ENCODE measurements around the gene ZBTB46.
"Not testable (repeated sequence)": the region's sequence is repeated elsewhere in the genome, so short reads cannot be mapped to it uniquely, and the experiment has no call there.

Gene ZBTB46, protein sequence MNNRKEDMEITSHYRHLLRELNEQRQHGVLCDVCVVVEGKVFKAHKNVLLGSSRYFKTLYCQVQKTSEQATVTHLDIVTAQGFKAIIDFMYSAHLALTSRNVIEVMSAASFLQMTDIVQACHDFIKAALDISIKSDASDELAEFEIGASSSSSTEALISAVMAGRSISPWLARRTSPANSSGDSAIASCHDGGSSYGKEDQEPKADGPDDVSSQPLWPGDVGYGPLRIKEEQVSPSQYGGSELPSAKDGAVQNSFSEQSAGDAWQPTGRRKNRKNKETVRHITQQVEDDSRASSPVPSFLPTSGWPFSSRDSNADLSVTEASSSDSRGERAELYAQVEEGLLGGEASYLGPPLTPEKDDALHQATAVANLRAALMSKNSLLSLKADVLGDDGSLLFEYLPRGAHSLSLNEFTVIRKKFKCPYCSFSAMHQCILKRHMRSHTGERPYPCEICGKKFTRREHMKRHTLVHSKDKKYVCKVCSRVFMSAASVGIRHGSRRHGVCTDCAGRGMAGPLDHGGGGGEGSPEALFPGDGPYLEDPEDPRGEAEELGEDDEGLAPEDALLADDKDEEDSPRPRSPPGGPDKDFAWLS

GRCh38 chr20:63830841-63831588, at the start of gene ZBTB46:
Gene ZBTB46, minus strand, starts transcription at chr20:63831264. Its CDS starts 40,507 bp downstream, at chr20:63790757.
- DNase-seq = peak; percentile 36

DNA sequence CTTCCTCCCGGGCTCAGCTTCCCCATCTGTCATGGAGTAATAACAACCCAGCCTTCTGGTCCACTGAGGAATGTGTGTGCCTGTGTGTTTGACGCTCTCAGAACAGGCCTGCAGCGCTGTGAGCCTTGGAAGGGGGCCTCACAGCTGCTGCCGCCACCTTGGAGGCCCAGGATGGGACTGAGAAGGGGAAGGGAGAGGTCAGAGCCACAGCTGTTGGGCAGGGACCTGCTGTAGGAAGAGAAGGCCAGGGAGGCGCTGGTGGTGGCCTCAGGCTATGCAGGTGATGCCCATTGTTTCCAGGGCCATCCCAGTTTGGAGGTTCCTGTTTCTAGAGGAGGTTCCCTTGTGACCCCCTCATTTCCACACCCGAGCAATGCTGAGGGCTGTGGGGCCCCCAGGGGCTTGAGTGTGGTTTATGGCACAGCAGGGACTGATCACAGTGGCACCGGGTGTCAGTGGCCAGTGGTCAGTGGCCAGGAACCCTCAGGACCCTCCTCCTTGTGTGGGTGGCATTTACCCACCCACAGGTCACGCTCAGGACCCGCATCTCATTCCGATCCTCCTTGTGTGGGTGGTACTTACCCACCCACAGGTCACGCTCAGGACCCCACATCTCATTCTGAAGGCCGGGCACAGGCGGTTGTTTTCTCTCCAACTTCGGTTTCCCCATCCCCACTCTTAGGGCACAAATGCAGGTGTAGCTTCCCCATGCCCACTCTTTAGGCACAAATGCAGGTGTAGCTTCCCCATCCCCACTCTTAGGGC, 48.0 kb upstream of the ZBTB46 start:
- no peak for DNase-seq

GRCh38 chr20:63877755-63878470, 46.8 kb upstream of the ZBTB46 start:
- no peak for DNase-seq

GRCh38 chr20:63876489-63877036, 45.5 kb upstream of the ZBTB46 start:
- DNase-seq = no peak

DNA sequence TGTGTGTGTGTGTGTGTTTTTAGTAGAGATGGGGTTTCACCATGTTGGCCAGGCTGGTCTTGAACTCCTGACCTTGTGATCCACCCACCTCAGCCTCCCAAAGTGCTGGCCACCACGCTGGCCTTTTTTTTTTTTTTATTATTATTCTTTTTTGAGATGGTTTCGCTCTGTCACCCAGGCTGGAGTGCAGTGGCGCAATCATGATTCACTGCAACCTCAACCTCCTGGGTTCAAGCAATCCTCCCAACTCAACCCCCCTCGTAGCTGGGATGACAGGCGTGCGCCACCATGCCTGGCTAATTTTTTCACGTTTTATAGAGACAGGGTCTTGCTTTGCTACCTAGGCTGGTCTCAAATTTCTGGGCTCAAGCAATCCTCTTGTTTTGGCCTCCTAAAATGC, 43.2 kb upstream of the ZBTB46 start:
- not testable (repeated sequence) for DNase-seq

DNA sequence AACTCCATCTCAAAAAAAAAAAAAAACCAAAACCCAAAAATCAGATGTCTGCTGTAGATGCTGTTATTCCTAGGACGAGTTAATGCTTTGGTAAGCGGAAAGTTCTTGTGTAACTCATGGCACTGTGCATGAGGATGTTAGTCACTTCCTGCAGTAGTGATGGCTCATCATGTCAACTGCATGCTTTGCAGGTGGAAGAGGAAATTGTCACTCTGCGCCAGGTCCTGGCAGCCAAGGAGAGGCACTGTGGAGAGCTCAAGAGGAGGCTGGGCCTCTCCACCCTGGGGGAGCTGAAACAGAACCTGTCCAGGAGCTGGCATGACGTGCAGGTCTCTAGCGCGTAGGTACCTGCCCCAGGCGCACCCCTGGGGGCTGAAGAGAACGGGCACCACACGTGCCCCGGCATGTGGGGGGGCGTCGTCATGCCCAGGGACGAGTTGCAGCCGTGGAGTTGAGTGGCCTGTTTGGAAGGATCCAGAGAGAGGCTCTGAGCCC, 42.5 kb upstream of the ZBTB46 start:
- peak; percentile 87 for DNase-seq

DNA sequence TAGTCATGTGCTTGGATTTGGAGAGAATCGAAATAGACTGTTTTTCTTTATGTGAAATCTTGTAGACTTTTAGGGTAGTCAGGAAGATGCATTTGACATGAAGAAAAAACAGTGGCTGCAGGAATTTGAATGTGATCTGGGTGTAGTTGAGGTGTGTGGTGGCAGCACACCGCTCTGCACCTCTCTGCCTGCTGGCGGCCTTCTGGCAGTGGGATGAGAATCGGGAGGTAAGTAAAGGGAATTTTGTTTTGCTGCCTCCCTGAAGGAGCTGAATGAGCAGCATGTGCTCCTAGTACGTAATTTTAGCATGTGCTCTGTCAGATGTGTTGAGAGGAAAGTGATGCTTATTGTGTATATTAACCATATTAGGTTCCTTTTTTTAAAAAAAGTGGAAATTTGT, 37.2 kb upstream of the ZBTB46 start:
- DNase-seq = no peak

DNA sequence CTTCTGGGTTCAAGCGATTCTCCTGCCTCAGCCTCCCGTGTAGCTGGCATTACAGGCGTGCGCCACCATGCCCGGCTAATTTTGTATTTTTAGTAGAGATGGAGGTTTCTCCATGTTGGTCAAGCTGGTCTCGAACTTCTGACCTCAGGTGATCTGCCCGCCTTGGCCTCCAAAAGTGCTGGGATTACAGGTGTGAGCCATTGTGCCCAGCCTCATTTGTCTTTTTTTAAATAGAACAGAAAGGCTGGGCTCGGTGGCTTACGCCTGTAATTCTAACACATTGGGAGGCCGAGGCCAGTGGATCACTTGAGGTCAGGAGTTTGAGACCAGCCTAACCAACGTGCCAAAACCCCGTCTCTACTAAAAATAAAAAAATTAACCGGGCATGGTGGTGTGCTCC, 36.0 kb upstream of the ZBTB46 start:
- DNase-seq = not testable (repeated sequence)

DNA sequence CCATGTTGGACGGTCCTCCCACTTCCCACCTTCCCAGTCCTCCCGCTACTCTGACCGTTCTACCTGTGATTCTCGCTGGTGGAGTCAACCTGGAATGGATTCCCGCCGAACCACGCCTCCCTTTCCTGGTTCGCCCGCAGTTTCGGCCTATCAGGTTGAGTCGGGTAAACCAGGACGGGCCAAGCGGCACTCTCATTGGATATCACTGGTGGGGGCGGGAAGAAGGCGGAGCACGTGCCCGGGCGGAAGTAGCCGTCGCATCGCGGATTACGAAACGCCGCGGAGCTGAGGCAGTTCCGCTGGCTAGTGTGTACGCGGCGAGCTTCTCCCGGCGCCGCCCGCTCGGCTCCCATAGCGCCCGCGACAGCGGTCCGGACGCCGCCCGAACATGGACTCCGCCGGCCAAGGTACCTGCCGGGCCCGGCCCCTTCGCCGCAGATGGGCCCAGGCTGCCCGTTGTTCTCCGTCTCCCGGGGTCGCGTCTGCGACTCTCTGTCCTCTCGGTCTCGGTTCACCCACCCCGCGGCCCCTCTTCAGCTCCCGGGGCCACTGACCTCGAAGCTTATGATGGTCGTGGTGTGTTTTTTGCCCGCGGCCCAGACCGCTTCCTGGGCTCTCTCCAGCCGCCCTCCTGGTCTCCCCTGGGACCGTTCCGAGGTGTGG, 34.0 kb upstream of the ZBTB46 start, which contains the start of gene TPD52L2:
TPD52L2 (plus strand) TSS at position 293 of the 663 bp plus-strand sequence; CDS start at position 389, 96 bp downstream.
- DNase-seq = peak; percentile 99

GRCh38 chr20:63864545-63864977, 33.5 kb upstream of the ZBTB46 start:
- no peak for DNase-seq

DNA sequence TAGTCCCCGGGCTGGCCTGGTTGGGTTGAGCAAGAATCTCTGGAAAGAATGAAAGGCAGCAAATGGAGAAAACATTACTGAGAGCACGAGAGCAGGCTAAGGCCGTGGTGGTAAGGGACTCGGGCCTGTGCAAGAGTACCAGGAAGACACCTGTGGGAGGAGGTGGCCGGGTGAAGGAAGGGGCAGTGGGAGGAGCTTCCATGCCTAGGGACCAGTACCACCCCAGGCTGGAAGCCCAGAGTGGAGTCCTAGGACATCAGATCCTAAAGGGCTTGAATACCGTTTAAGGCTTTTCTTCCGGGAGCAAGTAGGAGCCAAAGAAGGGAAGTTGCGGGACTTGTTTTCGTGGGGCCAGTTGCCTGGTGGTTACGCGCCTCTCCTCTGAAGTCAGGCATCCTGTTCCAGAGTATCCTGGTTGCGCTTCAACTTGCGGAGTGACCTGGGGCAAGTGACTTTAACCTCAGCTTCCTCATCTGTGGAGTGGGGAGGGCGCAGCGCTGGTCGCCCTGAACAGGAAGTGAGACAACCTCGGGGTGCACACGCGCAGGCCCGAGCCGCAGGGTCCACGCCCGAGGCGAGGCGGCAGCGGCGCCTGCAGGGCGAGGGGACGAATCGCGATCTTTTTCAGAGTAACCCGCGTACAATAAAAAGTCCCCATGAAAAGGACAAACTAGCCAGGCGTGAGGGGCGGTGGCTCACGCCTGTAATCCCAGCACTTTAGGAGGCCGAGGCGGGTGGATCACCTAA, 32.9 kb upstream of the ZBTB46 start:
- peak; percentile 90 for DNase-seq

GRCh38 chr20:63863021-63863797, 32.1 kb upstream of the ZBTB46 start:
- DNase-seq = no peak

DNA sequence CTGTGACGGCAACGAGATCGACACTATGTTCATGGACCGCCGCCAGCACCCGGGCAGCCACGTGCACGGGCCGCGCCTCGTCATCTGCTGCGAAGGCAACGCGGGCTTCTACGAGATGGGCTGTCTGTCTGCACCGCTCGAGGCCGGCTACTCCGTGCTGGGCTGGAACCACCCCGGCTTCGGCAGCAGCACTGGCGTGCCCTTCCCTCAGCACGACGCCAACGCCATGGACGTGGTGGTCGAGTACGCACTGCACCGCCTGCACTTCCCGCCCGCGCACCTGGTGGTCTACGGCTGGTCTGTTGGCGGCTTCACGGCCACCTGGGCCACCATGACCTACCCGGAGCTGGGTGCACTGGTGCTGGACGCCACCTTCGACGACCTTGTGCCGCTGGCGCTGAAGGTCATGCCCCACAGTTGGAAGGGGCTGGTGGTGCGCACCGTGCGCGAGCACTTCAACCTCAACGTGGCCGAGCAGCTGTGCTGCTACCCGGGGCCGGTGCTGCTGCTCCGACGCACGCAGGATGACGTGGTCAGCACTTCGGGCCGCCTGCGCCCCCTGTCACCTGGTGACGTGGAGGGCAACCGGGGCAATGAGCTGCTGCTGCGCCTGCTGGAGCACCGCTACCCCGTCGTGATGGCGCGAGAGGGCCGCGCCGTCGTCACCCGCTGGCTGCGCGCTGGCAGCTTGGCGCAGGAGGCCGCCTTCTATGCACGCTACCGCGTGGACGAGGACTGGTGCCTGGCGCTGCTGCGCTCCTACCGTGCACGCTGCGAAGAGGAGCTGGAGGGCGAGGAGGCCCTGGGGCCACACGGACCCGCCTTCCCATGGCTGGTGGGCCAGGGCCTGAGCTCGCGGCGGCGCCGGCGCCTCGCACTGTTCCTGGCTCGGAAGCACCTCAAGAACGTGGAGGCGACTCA, 31.2 kb upstream of the ZBTB46 start:
- DNase-seq = no peak

DNA sequence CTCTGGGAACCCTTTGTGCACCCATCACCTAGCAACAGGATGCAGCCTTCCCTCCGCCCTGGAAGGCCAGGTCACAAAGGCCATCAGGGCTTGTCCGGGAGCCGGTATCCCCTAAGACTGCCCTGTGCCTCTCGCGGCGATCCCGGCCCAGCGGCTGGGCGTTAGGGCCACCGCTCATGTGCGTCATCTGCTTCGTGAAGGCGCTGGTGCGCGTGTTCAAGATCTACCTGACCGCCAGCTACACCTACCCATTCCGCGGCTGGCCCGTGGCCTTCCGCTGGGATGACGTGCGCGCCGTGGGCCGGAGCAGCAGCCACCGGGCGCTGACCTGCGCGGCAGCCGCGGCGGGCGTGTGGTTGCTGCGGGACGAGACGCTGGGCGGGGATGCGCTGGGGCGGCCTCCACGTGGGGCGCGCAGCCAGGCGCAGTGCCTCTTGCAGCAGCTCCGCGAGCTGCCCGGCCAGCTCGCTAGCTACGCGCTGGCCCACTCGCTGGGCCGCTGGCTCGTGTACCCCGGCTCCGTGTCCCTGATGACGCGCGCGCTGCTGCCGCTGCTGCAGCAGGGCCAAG, 30.4 kb upstream of the ZBTB46 start, which contains the start of gene ABHD16B:
ABHD16B (plus strand) TSS at position 134 of the 570 bp plus-strand sequence; CDS start at position 177, 43 bp downstream.
- DNase-seq = no peak

GRCh38 chr20:63860325-63861051, 29.4 kb upstream of the ZBTB46 start:
- no peak for DNase-seq

GRCh38 chr20:63859166-63859699, 28.2 kb upstream of the ZBTB46 start:
- no peak for DNase-seq

Measured in activated CD4-positive, alpha-beta T cell treated with anti-CD3 and anti-CD28 coated beads, Interleukin-10, Interleukin-2, amounts not matched to agents 100 ng/mL and 50 ng/mL, durations not matched to agents 16 hours and 8 hours (primary cell).